Activated CD4-positive, CD25-positive, alpha-beta regulatory T cell treated with anti-CD3 and anti-CD28 coated beads, Interleukin-2, amount 50 U/mL, for 72 hours (primary cell): ENCODE measurements around the gene TTC22.

Source experiments
- DNase-seq: peaks from one replicate; pipeline ENCODE4 v3.0.0; 2021

TTC22 gene

GRCh38 chr1:54833121-54833520 lies 32.0 kb upstream of the TTC22 start:
- DNase-seq = no peak

GRCh38 chr1:54826226-54826816 lies 25.2 kb upstream of the TTC22 start:
- DNase-seq = no peak

GRCh38 chr1:54825696-54826095 lies 24.6 kb upstream of the TTC22 start:
- no peak for DNase-seq

- DNase-seq = no peak
These were observed 22.5 kb upstream of the TTC22 start for GRCh38 chr1:54823670-54824069.

GRCh38 chr1:54819733-54820132 lies 18.6 kb upstream of the TTC22 start:
- DNase-seq = no peak

GRCh38 chr1:54819195-54819536 lies 18.0 kb upstream of the TTC22 start:
- no peak for DNase-seq

- no peak for DNase-seq
These were observed 17.5 kb upstream of the TTC22 start for GRCh38 chr1:54818461-54819194.

- DNase-seq = no peak
These were observed 15.8 kb upstream of the TTC22 start for GRCh38 chr1:54816951-54817350.

GRCh38 chr1:54816130-54816529 lies 15.0 kb upstream of the TTC22 start:
- no peak for DNase-seq

GRCh38 chr1:54815086-54815876 lies 14.2 kb upstream of the TTC22 start:
- no peak for DNase-seq

- DNase-seq = no peak
These were observed 13.4 kb upstream of the TTC22 start for GRCh38 chr1:54814571-54814970.

- DNase-seq = no peak
These were observed 13.0 kb upstream of the TTC22 start for GRCh38 chr1:54814126-54814498.

GRCh38 chr1:54813485-54814125 lies 12.5 kb upstream of the TTC22 start:
- DNase-seq = no peak

- DNase-seq = peak; percentile 12
These were observed 11.8 kb upstream of the TTC22 start for GRCh38 chr1:54812801-54813484.

GRCh38 chr1:54811739-54812655 lies 10.9 kb upstream of the TTC22 start:
- DNase-seq = peak; percentile 25

GRCh38 chr1:54811066-54811465 lies 9.9 kb upstream of the TTC22 start:
- DNase-seq = no peak

GRCh38 chr1:54810153-54810942 lies 9.2 kb upstream of the TTC22 start:
- peak; percentile 66 for DNase-seq

GRCh38 chr1:54809496-54810074 lies 8.5 kb upstream of the TTC22 start:
- DNase-seq = no peak

- peak; percentile 17 for DNase-seq
These were observed 7.5 kb upstream of the TTC22 start for GRCh38 chr1:54808443-54809207.

- no peak for DNase-seq
These were observed 6.6 kb upstream of the TTC22 start for GRCh38 chr1:54807756-54808155.
